Measurements from ENCODE around the gene MYO9A. TPM values are rescaled to one million over a fixed set of nuclear protein-coding genes. Genes with fewer than 3 reads are reported as not detected.

The MYO9A gene
- total RNA-seq, 1 donor from 2014 or later, result 111 TPM

- no peak for DNase-seq
- Mint-ChIP-seq H3K9me3 (ENCODE audit: unreplicated experiment) (no peaks in the 10 kb centered on the region), H3K36me3 (ENCODE audit: unreplicated experiment) (no peaks in the 10 kb centered on the region), H3K27me3 (ENCODE audit: unreplicated experiment) (no peaks in the 10 kb centered on the region), H3K4me1 (ENCODE audit: low read depth, unreplicated experiment) (no peaks in the 10 kb centered on the region), H3K27ac (ENCODE audit: unreplicated experiment) (no peak overlapping the region), H3K4me3 (ENCODE audit: unreplicated experiment) (no peak overlapping the region)
- TF ChIP-seq, protein P1, sequence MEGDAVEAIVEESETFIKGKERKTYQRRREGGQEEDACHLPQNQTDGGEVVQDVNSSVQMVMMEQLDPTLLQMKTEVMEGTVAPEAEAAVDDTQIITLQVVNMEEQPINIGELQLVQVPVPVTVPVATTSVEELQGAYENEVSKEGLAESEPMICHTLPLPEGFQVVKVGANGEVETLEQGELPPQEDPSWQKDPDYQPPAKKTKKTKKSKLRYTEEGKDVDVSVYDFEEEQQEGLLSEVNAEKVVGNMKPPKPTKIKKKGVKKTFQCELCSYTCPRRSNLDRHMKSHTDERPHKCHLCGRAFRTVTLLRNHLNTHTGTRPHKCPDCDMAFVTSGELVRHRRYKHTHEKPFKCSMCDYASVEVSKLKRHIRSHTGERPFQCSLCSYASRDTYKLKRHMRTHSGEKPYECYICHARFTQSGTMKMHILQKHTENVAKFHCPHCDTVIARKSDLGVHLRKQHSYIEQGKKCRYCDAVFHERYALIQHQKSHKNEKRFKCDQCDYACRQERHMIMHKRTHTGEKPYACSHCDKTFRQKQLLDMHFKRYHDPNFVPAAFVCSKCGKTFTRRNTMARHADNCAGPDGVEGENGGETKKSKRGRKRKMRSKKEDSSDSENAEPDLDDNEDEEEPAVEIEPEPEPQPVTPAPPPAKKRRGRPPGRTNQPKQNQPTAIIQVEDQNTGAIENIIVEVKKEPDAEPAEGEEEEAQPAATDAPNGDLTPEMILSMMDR (IDR thresholded peaks at IDR 0.05; ENCODE audit: partially characterized antibody, unreplicated experiment), result no peak
Measured at GRCh38 chr15:72147418-72147817, 29.5 kb upstream of the MYO9A start.

GRCh38 chr15:72146934-72147333 lies 29.0 kb upstream of the MYO9A start:
- no peaks in the 10 kb centered on the region for H3K27me3 Mint-ChIP-seq (ENCODE audit: unreplicated experiment)
- no peaks in the 10 kb centered on the region for H3K9me3 Mint-ChIP-seq (ENCODE audit: unreplicated experiment)
- no peak overlapping the region for H3K4me3 Mint-ChIP-seq (ENCODE audit: unreplicated experiment)
- no peaks in the 10 kb centered on the region for H3K36me3 Mint-ChIP-seq (ENCODE audit: unreplicated experiment)
- DNase-seq, result no peak
- no peaks in the 10 kb centered on the region for H3K4me1 Mint-ChIP-seq (ENCODE audit: low read depth, unreplicated experiment)
- no peak overlapping the region for H3K27ac Mint-ChIP-seq (ENCODE audit: unreplicated experiment)
- TF ChIP-seq, protein P1 (IDR thresholded peaks at IDR 0.05; ENCODE audit: partially characterized antibody, unreplicated experiment), result no peak

- Mint-ChIP-seq H3K9me3 (ENCODE audit: unreplicated experiment) (no peaks in the 10 kb centered on the region), H3K4me1 (ENCODE audit: low read depth, unreplicated experiment) (no peaks in the 10 kb centered on the region), H3K27me3 (ENCODE audit: unreplicated experiment) (no peaks in the 10 kb centered on the region), H3K36me3 (ENCODE audit: unreplicated experiment) (no peaks in the 10 kb centered on the region), H3K4me3 (ENCODE audit: unreplicated experiment) (no peak overlapping the region), H3K27ac (ENCODE audit: unreplicated experiment) (no peak overlapping the region)
- DNase-seq, result no peak
- TF ChIP-seq, protein P1 (IDR thresholded peaks at IDR 0.05; ENCODE audit: partially characterized antibody, unreplicated experiment), result no peak
Measured at GRCh38 chr15:72146221-72146620, 28.3 kb upstream of the MYO9A start.

- Mint-ChIP-seq H3K36me3 (ENCODE audit: unreplicated experiment) (no peaks in the 10 kb centered on the region), H3K4me3 (ENCODE audit: unreplicated experiment) (no peak overlapping the region), H3K27me3 (ENCODE audit: unreplicated experiment) (no peaks in the 10 kb centered on the region), H3K9me3 (ENCODE audit: unreplicated experiment) (no peaks in the 10 kb centered on the region), H3K4me1 (ENCODE audit: low read depth, unreplicated experiment) (no peaks in the 10 kb centered on the region), H3K27ac (ENCODE audit: unreplicated experiment) (no peak overlapping the region)
- DNase-seq, result no peak
- TF ChIP-seq, protein P1 (IDR thresholded peaks at IDR 0.05; ENCODE audit: partially characterized antibody, unreplicated experiment), result no peak
Measured at GRCh38 chr15:72141171-72142084, 23.5 kb upstream of the MYO9A start.

- Mint-ChIP-seq H3K27me3 (ENCODE audit: unreplicated experiment) (no peaks in the 10 kb centered on the region), H3K27ac (ENCODE audit: unreplicated experiment) (no peak overlapping the region), H3K4me1 (ENCODE audit: low read depth, unreplicated experiment) (no peaks in the 10 kb centered on the region), H3K4me3 (ENCODE audit: unreplicated experiment) (no peak overlapping the region), H3K36me3 (ENCODE audit: unreplicated experiment) (no peaks in the 10 kb centered on the region), H3K9me3 (ENCODE audit: unreplicated experiment) (no peaks in the 10 kb centered on the region)
- DNase-seq, result no peak
- TF ChIP-seq, protein P1 (IDR thresholded peaks at IDR 0.05; ENCODE audit: partially characterized antibody, unreplicated experiment), result no peak
Measured at GRCh38 chr15:72140088-72140487, 22.1 kb upstream of the MYO9A start.
